Measurements from ENCODE around the gene LIPM. TPM values are rescaled to one million over a fixed set of nuclear protein-coding genes. Genes with fewer than 3 reads are reported as not detected.
A peak's percentile ranks its signal among the peaks of the same experiment; 100 is the strongest.

Gene LIPM
- polyA plus RNA-seq, 3 donors: not detected

- Histone ChIP-seq H3K27ac (ENCODE audit: low read depth in 1 of 2, low read length in 2 of 2) (no peak overlapping the region), H3K36me3 (replicated peaks in 1 of 2; ENCODE audit: control insufficient read depth in 1 of 2, insufficient read depth in 2 of 2, low read length in 2 of 2) (no peaks in the 10 kb centered on the region), H3K4me2 (replicated peaks; ENCODE audit: extremely low read depth, low read length, poor library complexity, severe bottlenecking) (no peak overlapping the region), H3K4me1 (ENCODE audit: control insufficient read depth in 1 of 2, insufficient read depth in 2 of 2, low read length in 2 of 2) (peaks cover 36% of the 10 kb centered on the region in 2 donors), H2AFZ (ENCODE audit: insufficient read depth, low read depth, low read length, poor library complexity, severe bottlenecking) (no peak overlapping the region), H3K4me3 (replicated peaks in 1 of 3; ENCODE audit: low read depth in 2 of 3, low read length in 3 of 3) (no peak overlapping the region), H3K27me3 (ENCODE audit: control insufficient read depth in 2 of 2, insufficient read depth in 2 of 2, low read length in 2 of 2) (no peaks in the 10 kb centered on the region), H3K79me2 (ENCODE audit: insufficient read depth, low read length) (peaks cover 3% of the 10 kb centered on the region), H3K9me3 (replicated peaks in 1 of 2; ENCODE audit: control insufficient read depth in 1 of 2, insufficient read depth in 1 of 2, low read length in 2 of 2) (no peaks in the 10 kb centered on the region), H3K9ac (ENCODE audit: insufficient read depth, low read length, poor library complexity, severe bottlenecking) (no peak overlapping the region), H4K20me1 (ENCODE audit: insufficient read depth, low read length) (no peaks in the 10 kb centered on the region)
- intact Hi-C loops (cut with micrococcal nuclease): loop anchor here (5.0 kb wide), 2 partner anchors 43 to 93 kb away; partner anchors contain the start of gene STAMBPL1 (in 1 of the 2)
- TF ChIP-seq, protein P1, sequence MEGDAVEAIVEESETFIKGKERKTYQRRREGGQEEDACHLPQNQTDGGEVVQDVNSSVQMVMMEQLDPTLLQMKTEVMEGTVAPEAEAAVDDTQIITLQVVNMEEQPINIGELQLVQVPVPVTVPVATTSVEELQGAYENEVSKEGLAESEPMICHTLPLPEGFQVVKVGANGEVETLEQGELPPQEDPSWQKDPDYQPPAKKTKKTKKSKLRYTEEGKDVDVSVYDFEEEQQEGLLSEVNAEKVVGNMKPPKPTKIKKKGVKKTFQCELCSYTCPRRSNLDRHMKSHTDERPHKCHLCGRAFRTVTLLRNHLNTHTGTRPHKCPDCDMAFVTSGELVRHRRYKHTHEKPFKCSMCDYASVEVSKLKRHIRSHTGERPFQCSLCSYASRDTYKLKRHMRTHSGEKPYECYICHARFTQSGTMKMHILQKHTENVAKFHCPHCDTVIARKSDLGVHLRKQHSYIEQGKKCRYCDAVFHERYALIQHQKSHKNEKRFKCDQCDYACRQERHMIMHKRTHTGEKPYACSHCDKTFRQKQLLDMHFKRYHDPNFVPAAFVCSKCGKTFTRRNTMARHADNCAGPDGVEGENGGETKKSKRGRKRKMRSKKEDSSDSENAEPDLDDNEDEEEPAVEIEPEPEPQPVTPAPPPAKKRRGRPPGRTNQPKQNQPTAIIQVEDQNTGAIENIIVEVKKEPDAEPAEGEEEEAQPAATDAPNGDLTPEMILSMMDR (IDR thresholded peaks at IDR 0.05): no peak
- no peak overlapping the region for H3K4me3 Mint-ChIP-seq
- H3K27ac Mint-ChIP-seq: no peak overlapping the region
- H3K4me1 Mint-ChIP-seq: peaks cover 25% of the 10 kb centered on the region
- DNase-seq: peak in 1 of 3 donors; percentile 57
- peaks cover 0 to 2% (median 0%) of the 10 kb centered on the region in 3 donors for H3K27me3 Mint-ChIP-seq (ENCODE audit: low read depth in 3 of 3)
- 98% methylated on average over 4 of the region's 5 CpGs for WGBS (ENCODE audit: insufficient coverage)
- no peaks in the 10 kb centered on the region for H3K9me3 Mint-ChIP-seq
- H3K36me3 Mint-ChIP-seq: peaks cover 8 to 10% of the 10 kb centered on the region in 2 donors
Observed at GRCh38 chr10:88838766-88839350, 36.3 kb downstream of the LIPM start.

GRCh38 chr10:88840104-88840503, 37.6 kb downstream of the LIPM start:
- H3K4me3 ChIP-seq (replicated peaks in 1 of 3; ENCODE audit: low read depth in 2 of 3, low read length in 3 of 3): no peak overlapping the region
- peaks cover 23 to 24% of the 10 kb centered on the region in 2 donors for H3K4me1 ChIP-seq (ENCODE audit: control insufficient read depth in 1 of 2, insufficient read depth in 2 of 2, low read length in 2 of 2)
- intact Hi-C loops (cut with micrococcal nuclease): no loop called here
- WGBS (ENCODE audit: insufficient coverage): no CpG with 5 or more reads among the region's 3 CpGs
- TF ChIP-seq, protein P1 (IDR thresholded peaks at IDR 0.05): no peak
- H3K9ac ChIP-seq (ENCODE audit: insufficient read depth, low read length, poor library complexity, severe bottlenecking): no peak overlapping the region
- peaks cover 6% of the 10 kb centered on the region for H3K79me2 ChIP-seq (ENCODE audit: insufficient read depth, low read length)
- Mint-ChIP-seq H3K27me3 (ENCODE audit: low read depth in 3 of 3) (peaks cover 0 to 2% (median 0%) of the 10 kb centered on the region in 3 donors), H3K27ac (no peak overlapping the region), H3K4me3 (no peak overlapping the region), H3K36me3 (peaks cover 10 to 13% of the 10 kb centered on the region in 2 donors), H3K9me3 (no peaks in the 10 kb centered on the region), H3K4me1 (peaks cover 23% of the 10 kb centered on the region)
- no peaks in the 10 kb centered on the region for H3K36me3 ChIP-seq (replicated peaks in 1 of 2; ENCODE audit: control insufficient read depth in 1 of 2, insufficient read depth in 2 of 2, low read length in 2 of 2)
- H3K9me3 ChIP-seq (replicated peaks in 1 of 2; ENCODE audit: control insufficient read depth in 1 of 2, insufficient read depth in 1 of 2, low read length in 2 of 2): no peaks in the 10 kb centered on the region
- H2AFZ ChIP-seq (ENCODE audit: insufficient read depth, low read depth, low read length, poor library complexity, severe bottlenecking): no peak overlapping the region
- no peak overlapping the region for H3K4me2 ChIP-seq (replicated peaks; ENCODE audit: extremely low read depth, low read length, poor library complexity, severe bottlenecking)
- DNase-seq: no peak
- H3K27ac ChIP-seq (ENCODE audit: low read depth in 1 of 2, low read length in 2 of 2): no peak overlapping the region
- no peaks in the 10 kb centered on the region for H4K20me1 ChIP-seq (ENCODE audit: insufficient read depth, low read length)
- H3K27me3 ChIP-seq (ENCODE audit: control insufficient read depth in 2 of 2, insufficient read depth in 2 of 2, low read length in 2 of 2): no peaks in the 10 kb centered on the region

Measured in CD14-positive monocyte (primary cell).